A673 (cell line): ENCODE results near the gene SLC30A1. TPM values are rescaled to one million over a fixed set of nuclear protein-coding genes. Genes with fewer than 3 reads are reported as not detected.

Source experiments
- BruUV-seq: library from RNA; stranded (reverse); fragments of 400-500 nt; replicated peaks from 2 replicates; lab custom pipeline; 2021; lab: Mats Ljungman, UMichigan
- CTCF ChIA-PET: fragments of 300-600 bp; sonication (Branson Sonifier 250); formaldehyde crosslinking; loops from one replicate; lab custom pipeline; 2022; ENCODE audit warnings: antibody characterized with exemption; lab: Charles Lee
- POLR2A ChIA-PET: fragments of 300-600 bp; sonication (Branson Sonifier 250); formaldehyde crosslinking; loops from one replicate; lab custom pipeline; 2022; ENCODE audit warnings: antibody characterized with exemption; ENCODE audit not compliant: low non-redundant PET; lab: Charles Lee
- DNase-seq: peaks from one replicate; pipeline ENCODE4 v3.0.0-alpha.2; 2015; ENCODE audit warnings: low spot score
- H3K27ac ChIP-seq: fragments of 200-600 bp; sonication (generic); 2 replicates; pipeline ENCODE4 v1.5.1; 2016; ENCODE audit warnings: mixed run types, low read depth, mild to moderate bottlenecking, mixed read lengths, antibody characterized with exemption, low read length; ENCODE audit not compliant: poor library complexity, severe bottlenecking
- H3K27me3 ChIP-seq: fragments of 200-600 bp; sonication (generic); replicated peaks from 2 replicates; pipeline ENCODE4 v1.6.1; 2017; ENCODE audit warnings: mixed run types, low read depth, mild to moderate bottlenecking, mixed read lengths, antibody characterized with exemption, low read length; ENCODE audit not compliant: insufficient read depth, poor library complexity
- H3K36me3 ChIP-seq: fragments of 200-600 bp; sonication (generic); 2 replicates; pipeline ENCODE4 v1.6.1; 2016; ENCODE audit warnings: mixed run types, mild to moderate bottlenecking, mixed read lengths, antibody characterized with exemption, low read length; ENCODE audit not compliant: insufficient read depth, poor library complexity, severe bottlenecking
- H3K4me1 ChIP-seq: fragments of 200-600 bp; sonication (generic); 2 replicates; pipeline ENCODE4 v1.6.1; 2017; ENCODE audit warnings: mixed run types, mild to moderate bottlenecking, mixed read lengths, antibody characterized with exemption, low read length; ENCODE audit not compliant: insufficient read depth, poor library complexity, severe bottlenecking
- H3K4me3 ChIP-seq: fragments of 200-600 bp; sonication (generic); 2 replicates; pipeline ENCODE4 v1.5.1; 2016; ENCODE audit warnings: low read depth, mixed run types, mild to moderate bottlenecking, mixed read lengths, low read length; ENCODE audit not compliant: poor library complexity, severe bottlenecking
- H3K9me3 ChIP-seq: fragments of 200-600 bp; sonication (generic); 2 replicates; pipeline ENCODE4 v1.6.1; 2016; ENCODE audit warnings: mixed run types, low read depth, mild to moderate bottlenecking, mixed read lengths, antibody characterized with exemption, low read length; ENCODE audit not compliant: poor library complexity, severe bottlenecking
- CTCF ChIP-seq: fragments of 300-800, 200-600 bp; sonication (generic); conservative IDR thresholded peaks from 2 replicates; pipeline ENCODE4 v1.5.1; 2017; ENCODE audit warnings: low read depth, mild to moderate bottlenecking, antibody characterized with exemption, low read length, moderate library complexity, mixed read lengths
- EZH2 ChIP-seq: fragments of 200-600 bp; sonication (generic); IDR thresholded peaks from 2 replicates; pipeline ENCODE4 v1.6.1; 2017; ENCODE audit warnings: borderline replicate concordance, low read depth, mild to moderate bottlenecking, mixed read lengths, antibody characterized with exemption, low read length; ENCODE audit not compliant: poor library complexity, severe bottlenecking
- intact Hi-C: fragments of 100-400 bp; cut with micrococcal nuclease; formaldehyde crosslinking; loops from one replicate; pipeline ENCODE4 v1.10.0; 2022; ENCODE audit not compliant: unreplicated experiment
- total RNA-seq: library from RNA; stranded (reverse); gene quantifications from 2 replicates; pipeline ENCODE4 v1.2.3, GENCODE V29; 2021

Gene SLC30A1
- total RNA-seq, 1 experiment from 2014 or later = 12.2 TPM

- no peak overlapping the region for H3K27ac ChIP-seq
- intact Hi-C loops = no loop called here
- no TSS peak for BruUV-seq
- no peak overlapping the region for H3K4me3 ChIP-seq
- ChIA-PET CTCF (no interaction called here), POLR2A (no interaction called here)
- H3K9me3 ChIP-seq = no peaks in the 10 kb centered on the region
- no peak for DNase-seq
- TF ChIP-seq EZH2 (no peak), CTCF (no peak)
- H3K27me3 ChIP-seq = no peaks in the 10 kb centered on the region
- no peaks in the 10 kb centered on the region for H3K36me3 ChIP-seq
- no peaks in the 10 kb centered on the region for H3K4me1 ChIP-seq
These were observed 50.0 kb downstream of the SLC30A1 start for GRCh38 chr1:211529011-211529410.

GRCh38 chr1:211527888-211528287 is 51.1 kb downstream of the SLC30A1 start:
- ChIA-PET CTCF (interaction anchor here (0.6 kb wide), 2 partner anchors 38 to 125 kb away, joined by 4 read pairs; no protein-coding TSS in a partner anchor), POLR2A (no interaction called here)
- Histone ChIP-seq H3K4me3 (no peak overlapping the region), H3K27ac (no peak overlapping the region), H3K36me3 (no peaks in the 10 kb centered on the region), H3K4me1 (no peaks in the 10 kb centered on the region), H3K9me3 (no peaks in the 10 kb centered on the region), H3K27me3 (no peaks in the 10 kb centered on the region)
- TF ChIP-seq CTCF = no peak
- TF ChIP-seq EZH2 = no peak
- DNase-seq = no peak
- intact Hi-C loops = no loop called here
- no TSS peak for BruUV-seq

GRCh38 chr1:211527006-211527405 is 52.0 kb downstream of the SLC30A1 start:
- no peak overlapping the region for H3K27ac ChIP-seq
- no peaks in the 10 kb centered on the region for H3K4me1 ChIP-seq
- H3K36me3 ChIP-seq = no peaks in the 10 kb centered on the region
- TF ChIP-seq CTCF = no peak
- no peak for TF ChIP-seq EZH2
- intact Hi-C loops = no loop called here
- no peaks in the 10 kb centered on the region for H3K9me3 ChIP-seq
- no TSS peak for BruUV-seq
- no peak for DNase-seq
- ChIA-PET CTCF (no interaction called here), POLR2A (no interaction called here)
- H3K4me3 ChIP-seq = no peak overlapping the region
- H3K27me3 ChIP-seq = no peaks in the 10 kb centered on the region
